Neural progenitor cell (in vitro differentiated cells): ENCODE data around the gene ENAH.

Source experiments
- EZH2phosphoT487 ChIP-seq: fragments of 200-600 bp; sonication (generic); IDR thresholded peaks from 2 replicates; pipeline ENCODE4 v1.6.1; 2017; ENCODE audit warnings: antibody characterized with exemption
- TF ChIP-seq, protein P1 (sequence below): fragments of 200-600 bp; sonication (generic); IDR thresholded peaks from 2 replicates; pipeline ENCODE4 v1.5.1; 2017; ENCODE audit warnings: antibody characterized with exemption, mild to moderate bottlenecking

DNA sequence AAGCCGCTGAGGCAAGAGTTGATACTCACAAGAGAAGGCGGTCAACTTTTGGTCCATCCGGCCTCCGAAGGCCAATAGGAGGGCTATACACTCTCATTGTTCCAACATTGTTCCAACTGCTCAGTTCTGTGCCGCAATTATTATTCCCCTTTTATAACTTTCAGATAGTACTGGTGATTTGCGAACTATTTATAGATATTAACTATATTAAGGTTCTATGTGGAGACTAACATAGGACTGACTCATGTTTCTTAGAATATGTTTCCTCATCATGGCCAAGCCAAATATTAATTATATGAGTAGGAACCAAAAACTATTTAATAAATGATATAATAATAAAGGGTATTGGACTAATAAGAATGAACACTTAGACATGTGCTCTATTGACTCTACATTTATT, 128.4 kb downstream of the ENAH start:
- TF ChIP-seq, protein P1, sequence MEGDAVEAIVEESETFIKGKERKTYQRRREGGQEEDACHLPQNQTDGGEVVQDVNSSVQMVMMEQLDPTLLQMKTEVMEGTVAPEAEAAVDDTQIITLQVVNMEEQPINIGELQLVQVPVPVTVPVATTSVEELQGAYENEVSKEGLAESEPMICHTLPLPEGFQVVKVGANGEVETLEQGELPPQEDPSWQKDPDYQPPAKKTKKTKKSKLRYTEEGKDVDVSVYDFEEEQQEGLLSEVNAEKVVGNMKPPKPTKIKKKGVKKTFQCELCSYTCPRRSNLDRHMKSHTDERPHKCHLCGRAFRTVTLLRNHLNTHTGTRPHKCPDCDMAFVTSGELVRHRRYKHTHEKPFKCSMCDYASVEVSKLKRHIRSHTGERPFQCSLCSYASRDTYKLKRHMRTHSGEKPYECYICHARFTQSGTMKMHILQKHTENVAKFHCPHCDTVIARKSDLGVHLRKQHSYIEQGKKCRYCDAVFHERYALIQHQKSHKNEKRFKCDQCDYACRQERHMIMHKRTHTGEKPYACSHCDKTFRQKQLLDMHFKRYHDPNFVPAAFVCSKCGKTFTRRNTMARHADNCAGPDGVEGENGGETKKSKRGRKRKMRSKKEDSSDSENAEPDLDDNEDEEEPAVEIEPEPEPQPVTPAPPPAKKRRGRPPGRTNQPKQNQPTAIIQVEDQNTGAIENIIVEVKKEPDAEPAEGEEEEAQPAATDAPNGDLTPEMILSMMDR = no peak
- TF ChIP-seq EZH2phosphoT487 = no peak
